ENCODE measurements around the gene TMEM108. TPM values are rescaled to one million over a fixed set of nuclear protein-coding genes. Genes with fewer than 3 reads are reported as not detected.

The TMEM108 gene
- total and polyA plus RNA-seq, 2 donors (not counting 1 experiment from before 2014, with no cell fraction given) = 0.10 to 0.17 TPM

DNA sequence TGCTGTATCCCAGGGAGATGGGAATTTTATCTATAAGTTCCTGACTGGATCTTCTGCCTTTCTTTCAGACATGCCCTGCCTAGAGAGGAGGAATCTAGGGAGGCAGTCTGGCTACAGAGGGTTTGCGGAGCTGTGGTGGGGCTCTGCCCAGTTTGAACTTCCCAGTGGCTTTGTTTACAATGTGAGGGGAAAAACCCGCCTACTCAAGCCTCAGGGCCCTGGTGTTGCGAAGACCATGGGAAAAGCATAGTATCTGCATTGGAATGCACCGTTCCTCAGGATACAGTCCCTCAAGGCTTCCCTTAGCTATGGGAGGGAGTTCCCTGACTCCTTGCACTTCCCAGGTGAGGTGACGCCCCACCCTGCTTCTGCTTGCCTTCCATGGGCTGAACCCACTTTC is 168.7 kb downstream of the TMEM108 start:
- Histone ChIP-seq H3K27ac (ENCODE audit: insufficient read depth, low read length) (no peak overlapping the region), H3K9me3 (ENCODE audit: control insufficient read depth, insufficient read depth, low read depth, low read length) (no peaks in the 10 kb centered on the region), H3K4me1 (ENCODE audit: control insufficient read depth, extremely low read depth, insufficient read depth, low read length) (no peaks in the 10 kb centered on the region), H3K4me3 (replicated peaks in 1 of 4; ENCODE audit: control extremely low read depth in 1 of 4, insufficient read depth in 1 of 4, low read depth in 3 of 4, low read length in 4 of 4) (no peak overlapping the region), H3K9ac (ENCODE audit: insufficient read depth, low read length) (no peak overlapping the region), H3K4me2 (ENCODE audit: extremely low read depth, insufficient read depth, low read length) (no peak overlapping the region), H3K27me3 (ENCODE audit: control insufficient read depth, insufficient read depth, low read length) (no peaks in the 10 kb centered on the region), H3K79me2 (ENCODE audit: control insufficient read depth, insufficient read depth, low read length) (no peaks in the 10 kb centered on the region), H4K20me1 (ENCODE audit: control insufficient read depth, extremely low read depth, insufficient read depth, low read length) (no peaks in the 10 kb centered on the region), H3K36me3 (ENCODE audit: control insufficient read depth, insufficient read depth, low read length) (no peaks in the 10 kb centered on the region), H2AFZ (ENCODE audit: low read length) (no peak overlapping the region)
- DNase-seq (ENCODE audit: low read depth in 2 of 2) = no peak
- TF ChIP-seq EZH2 (IDR thresholded peaks at IDR 0.05; ENCODE audit: low read length, missing control alignments) = no peak
- TF ChIP-seq, protein P1, sequence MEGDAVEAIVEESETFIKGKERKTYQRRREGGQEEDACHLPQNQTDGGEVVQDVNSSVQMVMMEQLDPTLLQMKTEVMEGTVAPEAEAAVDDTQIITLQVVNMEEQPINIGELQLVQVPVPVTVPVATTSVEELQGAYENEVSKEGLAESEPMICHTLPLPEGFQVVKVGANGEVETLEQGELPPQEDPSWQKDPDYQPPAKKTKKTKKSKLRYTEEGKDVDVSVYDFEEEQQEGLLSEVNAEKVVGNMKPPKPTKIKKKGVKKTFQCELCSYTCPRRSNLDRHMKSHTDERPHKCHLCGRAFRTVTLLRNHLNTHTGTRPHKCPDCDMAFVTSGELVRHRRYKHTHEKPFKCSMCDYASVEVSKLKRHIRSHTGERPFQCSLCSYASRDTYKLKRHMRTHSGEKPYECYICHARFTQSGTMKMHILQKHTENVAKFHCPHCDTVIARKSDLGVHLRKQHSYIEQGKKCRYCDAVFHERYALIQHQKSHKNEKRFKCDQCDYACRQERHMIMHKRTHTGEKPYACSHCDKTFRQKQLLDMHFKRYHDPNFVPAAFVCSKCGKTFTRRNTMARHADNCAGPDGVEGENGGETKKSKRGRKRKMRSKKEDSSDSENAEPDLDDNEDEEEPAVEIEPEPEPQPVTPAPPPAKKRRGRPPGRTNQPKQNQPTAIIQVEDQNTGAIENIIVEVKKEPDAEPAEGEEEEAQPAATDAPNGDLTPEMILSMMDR (conservative IDR thresholded peaks at IDR 0.05 in 1 of 2, IDR thresholded peaks at IDR 0.05 in 1 of 2; ENCODE audit: low read depth in 1 of 2, low read length in 2 of 2) = no peak

DNA sequence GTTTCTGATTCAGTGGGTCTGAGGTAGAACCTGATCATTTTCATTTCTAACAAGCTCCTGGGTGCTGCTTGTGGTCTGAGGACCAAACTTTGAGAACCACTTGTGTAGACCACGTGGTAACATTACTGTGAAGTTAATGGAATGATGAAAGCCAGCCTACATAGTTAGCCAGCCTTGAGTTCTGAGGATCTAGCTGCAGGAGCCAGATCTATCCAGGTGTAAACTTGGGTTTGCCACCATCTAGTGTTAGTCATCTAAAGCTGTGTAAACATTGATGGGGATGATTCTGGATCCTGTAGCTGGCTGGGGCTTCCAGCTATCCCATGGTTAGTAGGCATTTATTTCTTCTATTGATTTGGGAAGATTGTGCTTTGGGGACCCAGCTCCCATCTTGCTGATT is 170.0 kb downstream of the TMEM108 start:
- Histone ChIP-seq H3K9me3 (ENCODE audit: control insufficient read depth, insufficient read depth, low read depth, low read length) (no peaks in the 10 kb centered on the region), H2AFZ (ENCODE audit: low read length) (no peak overlapping the region), H3K4me2 (ENCODE audit: extremely low read depth, insufficient read depth, low read length) (no peak overlapping the region), H3K4me3 (replicated peaks in 1 of 4; ENCODE audit: control extremely low read depth in 1 of 4, insufficient read depth in 1 of 4, low read depth in 3 of 4, low read length in 4 of 4) (no peak overlapping the region), H3K36me3 (ENCODE audit: control insufficient read depth, insufficient read depth, low read length) (no peaks in the 10 kb centered on the region), H3K27ac (ENCODE audit: insufficient read depth, low read length) (no peak overlapping the region), H3K4me1 (ENCODE audit: control insufficient read depth, extremely low read depth, insufficient read depth, low read length) (no peaks in the 10 kb centered on the region), H3K27me3 (ENCODE audit: control insufficient read depth, insufficient read depth, low read length) (no peaks in the 10 kb centered on the region), H3K79me2 (ENCODE audit: control insufficient read depth, insufficient read depth, low read length) (no peaks in the 10 kb centered on the region), H4K20me1 (ENCODE audit: control insufficient read depth, extremely low read depth, insufficient read depth, low read length) (no peaks in the 10 kb centered on the region), H3K9ac (ENCODE audit: insufficient read depth, low read length) (no peak overlapping the region)
- peak in 1 of 2 donors; percentile 7 for DNase-seq (ENCODE audit: low read depth in 2 of 2)
- TF ChIP-seq, protein P1 (conservative IDR thresholded peaks at IDR 0.05 in 1 of 2, IDR thresholded peaks at IDR 0.05 in 1 of 2; ENCODE audit: low read depth in 1 of 2, low read length in 2 of 2) = no peak
- no peak for TF ChIP-seq EZH2 (IDR thresholded peaks at IDR 0.05; ENCODE audit: low read length, missing control alignments)

DNA sequence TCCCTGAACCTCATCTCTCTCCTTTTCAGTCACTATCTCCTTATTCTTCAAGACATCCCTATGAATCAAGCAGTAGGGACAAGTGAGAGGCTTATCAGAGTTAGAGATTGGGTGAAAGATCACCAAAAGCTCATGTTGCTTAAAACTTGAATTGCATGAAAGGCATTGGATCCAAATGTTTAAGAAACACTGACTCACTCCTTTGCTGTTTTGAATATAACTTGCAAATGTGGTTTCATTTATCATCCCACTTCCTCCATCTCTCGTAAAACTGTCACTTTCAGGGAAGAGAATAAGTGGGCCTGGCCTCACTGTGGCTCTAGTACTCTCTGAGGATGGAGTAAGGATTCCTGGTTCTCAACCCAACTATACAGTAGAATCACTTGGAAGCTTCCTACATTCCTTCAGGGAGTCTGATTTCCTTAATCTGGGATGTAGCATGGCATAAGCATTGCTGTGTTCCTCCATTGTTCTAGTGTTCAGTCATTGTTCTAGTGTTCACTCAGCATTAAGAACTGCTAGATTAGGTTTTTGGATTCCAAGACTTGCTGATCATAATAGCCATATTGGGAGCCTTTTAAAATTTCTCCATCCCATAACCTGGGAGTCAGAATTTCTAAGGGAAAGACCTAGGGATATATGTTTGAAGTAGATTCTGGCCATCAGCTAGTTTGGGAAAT is 171.8 kb downstream of the TMEM108 start:
- Histone ChIP-seq H2AFZ (ENCODE audit: low read length) (no peak overlapping the region), H3K4me2 (ENCODE audit: extremely low read depth, insufficient read depth, low read length) (no peak overlapping the region), H3K4me1 (ENCODE audit: control insufficient read depth, extremely low read depth, insufficient read depth, low read length) (no peaks in the 10 kb centered on the region), H3K79me2 (ENCODE audit: control insufficient read depth, insufficient read depth, low read length) (no peaks in the 10 kb centered on the region), H4K20me1 (ENCODE audit: control insufficient read depth, extremely low read depth, insufficient read depth, low read length) (no peaks in the 10 kb centered on the region), H3K27me3 (ENCODE audit: control insufficient read depth, insufficient read depth, low read length) (no peaks in the 10 kb centered on the region), H3K9ac (ENCODE audit: insufficient read depth, low read length) (no peak overlapping the region), H3K36me3 (ENCODE audit: control insufficient read depth, insufficient read depth, low read length) (no peaks in the 10 kb centered on the region), H3K4me3 (replicated peaks in 1 of 4; ENCODE audit: control extremely low read depth in 1 of 4, insufficient read depth in 1 of 4, low read depth in 3 of 4, low read length in 4 of 4) (no peak overlapping the region), H3K9me3 (ENCODE audit: control insufficient read depth, insufficient read depth, low read depth, low read length) (no peaks in the 10 kb centered on the region), H3K27ac (ENCODE audit: insufficient read depth, low read length) (no peak overlapping the region)
- TF ChIP-seq, protein P1 (conservative IDR thresholded peaks at IDR 0.05 in 1 of 2, IDR thresholded peaks at IDR 0.05 in 1 of 2; ENCODE audit: low read depth in 1 of 2, low read length in 2 of 2) = no peak
- peak; percentile 61 to 68 for DNase-seq (ENCODE audit: low read depth in 2 of 2)
